Heart right ventricle (tissue), 16 donors: ENCODE data around the gene MS4A15. TPM values are rescaled to one million over a fixed set of nuclear protein-coding genes. Genes with fewer than 3 reads are reported as not detected.

Experiments
- ATAC-seq, 8 donors: fragments of 200-7000 bp; cut with Tn5 transposase; one replicate each; pipeline ENCODE4 v1.9.1; 2020; ENCODE audit warnings: mild to moderate bottlenecking in 8 of 8, moderate library complexity in 8 of 8, moderate number of reproducible peaks in 1 of 8
- DNase-seq, 2 donors: peaks; one replicate each; pipeline ENCODE4 v3.0.0-alpha.2; 2020
- H3K27ac ChIP-seq, 10 donors: fragments of 200-600 bp; sonication (generic) in 2 of 10; one replicate each; pipeline versions ENCODE4 v1.5.0 to v1.8.0; 2020 to 2022; ENCODE audit warnings: mild to moderate bottlenecking in 3 of 10
- H3K27me3 ChIP-seq, 7 donors: fragments of 200-600 bp; one replicate each; pipeline ENCODE4 v1.8.0; 2021 to 2022; ENCODE audit warnings: mild to moderate bottlenecking in 2 of 7
- H3K36me3 ChIP-seq, 9 donors: fragments of 200-600 bp; sonication (generic) in 1 of 9; one replicate each; pipeline versions ENCODE4 v1.5.0 to v1.8.0; 2020 to 2022; ENCODE audit warnings: mild to moderate bottlenecking in 2 of 9
- H3K4me1 ChIP-seq, 9 donors: fragments of 200-600 bp; sonication (generic) in 1 of 9; one replicate each; pipeline versions ENCODE4 v1.5.0 to v1.8.0; 2020 to 2022; ENCODE audit warnings: mild to moderate bottlenecking in 4 of 9
- H3K4me3 ChIP-seq, 10 donors: fragments of 200-600 bp; sonication (generic) in 2 of 10; one replicate each; pipeline versions ENCODE4 v1.5.0 to v1.8.0; 2020 to 2022; ENCODE audit warnings: mild to moderate bottlenecking in 7 of 10, moderate library complexity in 2 of 10
- H3K9me3 ChIP-seq, 11 donors: fragments of 200-600 bp in 10 of 11; sonication (generic) in 2 of 11; one replicate each; pipeline versions ENCODE4 v1.5.0 to v1.8.0; 2013 to 2022; ENCODE audit warnings: mild to moderate bottlenecking in 2 of 11, control low read depth in 1 of 11, moderate library complexity in 1 of 11
- CTCF ChIP-seq, 9 donors: fragments of 200-600 bp; sonication (generic) in 2 of 9; IDR thresholded peaks; one replicate each; pipeline versions ENCODE4 v1.5.0 to v1.8.0; 2021 to 2022; ENCODE audit warnings: antibody characterized with exemption in 9 of 9, mild to moderate bottlenecking in 5 of 9, moderate library complexity in 1 of 9
- WGBS, 2 donors: extraction: QIAGEN DNeasy Blood & Tissue Kit; methylation state at CpG; one replicate each; pipeline ENCODE4 v1.1.7; 2013; ENCODE audit warnings: inconsistent platforms in 1 of 2; 5-methylcytosine and 5-hydroxymethylcytosine counted together
- intact Hi-C, 10 donors: fragments of 100-400 bp; cut with DNase I; formaldehyde crosslinking; loops; one replicate each; pipeline versions ENCODE4 v1.11.1 to v1.14.2; 2022
- polyA plus RNA-seq, 2 donors: library from polyadenylated mRNA; stranded (reverse); fragments of 200-250 nt; gene quantifications; one replicate each; pipeline ENCODE4 v1.2.3, GENCODE V29; 2013
- total RNA-seq, 10 donors: library from RNA; stranded (reverse); fragmentation: NEBNext Ultra II Directional in 3 of 10; extraction: Animal tissue kit (Norgen Biotek cat#: 25700) in 3 of 10; gene quantifications; one replicate each; pipeline versions ENCODE4 v1.2.1 to v1.2.4, GENCODE V29; 2021 to 2023
- donor health status: Arrhythmogenic right ventricular cardiomyopathy.
- donor health status: ischemic (EF 13 %, LVEDD 7.1; RV severe dilation, severe dysfunction).
- donor health status: healthy with polysubstance abuse.
- donor health status: DM: no; HTN: yes; CAD: no.
- donor health status: DM: no; HTN: no; CAD: no.
- donor health status: ischemic (EF 25% LVEDD 6.9; RV normal size, moderate dysfunction).
- donor health status: ischemic (EF 25% LVEDD 5.7; RV mildly dilated, moderate dysfunction).
- donor health status: healthy.
- donor health status: DM: yes; HTN: yes; CAD: no.
- donor health status: Ischemic cardiomyopathy.
- donor health status: ischemic (EF 35%, LVEDD 5.7; RV mildly dilated, moderate dysfunction).
- donor health status: nonischemic (EF 11% LVEDD 7.7; RV severe dilation, severe dysfunction).
- donor health status: DM: yes; HTN: yes; CAD: no.
- donor health status: PGD.
- donor health status: ischemic (EF 29% LVEDD 5.4; RV normal size, mild dysfunction).
- donor health status: nonischemic (EF 23%, LVEDD 6.1; RV moderate dilation, normal function).

MS4A15 gene
- total and polyA plus RNA-seq, 12 donors: not detected

DNA sequence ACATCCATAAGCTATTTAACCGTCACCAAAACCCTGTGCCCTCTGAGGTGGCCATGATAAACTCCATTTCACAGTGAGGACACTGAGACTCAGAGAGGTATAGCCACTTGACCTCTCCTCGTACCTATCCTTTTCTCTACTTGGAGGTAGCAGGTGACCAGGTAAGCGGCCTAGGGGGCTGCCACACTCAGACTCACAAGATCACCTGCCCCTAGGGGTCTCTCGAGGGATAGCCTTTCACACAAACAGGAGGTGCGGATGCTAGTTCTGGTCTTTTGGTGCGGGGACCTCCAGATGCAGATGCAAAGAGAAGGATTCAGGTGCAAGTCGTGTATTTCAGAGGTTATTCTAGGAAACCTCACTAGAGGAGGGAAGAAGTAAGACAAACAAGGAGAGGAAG is 17.6 kb upstream of the MS4A15 start:
- peaks cover 0 to 15% (median 0%) of the 10 kb centered on the region in 11 donors for H3K9me3 ChIP-seq
- no peak overlapping the region for H3K4me3 ChIP-seq
- no peaks in the 10 kb centered on the region for H3K4me1 ChIP-seq
- H3K27ac ChIP-seq: no peak overlapping the region
- 62 to 69% methylated on average over 7 of the region's 7 CpGs for WGBS, 2 donors
- intact Hi-C loops: no loop called here
- no peak for TF ChIP-seq CTCF (IDR thresholded peaks at IDR 0.05)
- H3K36me3 ChIP-seq: no peaks in the 10 kb centered on the region
- no peak for DNase-seq
- ATAC-seq: no peak
- peaks cover 0 to 25% (median 9%) of the 10 kb centered on the region in 7 donors for H3K27me3 ChIP-seq

DNA sequence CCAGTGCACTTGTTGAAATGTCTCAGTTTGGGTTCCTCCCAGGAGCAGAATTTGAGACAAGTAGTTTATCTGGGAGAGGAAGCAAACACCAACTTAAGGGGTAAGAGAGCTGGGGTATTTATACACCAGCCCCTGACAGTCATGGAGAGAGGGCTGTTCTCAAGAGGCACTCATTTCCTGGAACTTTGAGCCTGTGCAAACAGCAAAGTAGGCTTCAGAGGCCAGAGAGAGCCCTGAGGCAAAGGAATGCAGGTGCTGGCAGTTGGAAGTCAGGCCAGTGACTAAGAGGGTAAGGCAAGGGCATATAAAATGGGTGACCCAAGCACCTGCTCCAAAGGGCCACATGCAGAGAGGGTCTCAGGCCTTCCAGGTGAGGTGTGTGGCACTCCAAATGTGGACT is 16.1 kb upstream of the MS4A15 start:
- Histone ChIP-seq H3K9me3 (peaks cover 0 to 26% (median 0%) of the 10 kb centered on the region in 11 donors), H3K36me3 (no peaks in the 10 kb centered on the region), H3K27me3 (peaks cover 0 to 25% (median 9%) of the 10 kb centered on the region in 7 donors), H3K4me1 (no peaks in the 10 kb centered on the region), H3K4me3 (no peak overlapping the region), H3K27ac (no peak overlapping the region)
- intact Hi-C loops: loop anchor here in 1 of 10 donors (10.0 kb wide), 1 partner anchor 56 kb away; no protein-coding TSS in a partner anchor
- ATAC-seq (no peak), DNase-seq (no peak)
- TF ChIP-seq CTCF (IDR thresholded peaks at IDR 0.05): no peak

DNA sequence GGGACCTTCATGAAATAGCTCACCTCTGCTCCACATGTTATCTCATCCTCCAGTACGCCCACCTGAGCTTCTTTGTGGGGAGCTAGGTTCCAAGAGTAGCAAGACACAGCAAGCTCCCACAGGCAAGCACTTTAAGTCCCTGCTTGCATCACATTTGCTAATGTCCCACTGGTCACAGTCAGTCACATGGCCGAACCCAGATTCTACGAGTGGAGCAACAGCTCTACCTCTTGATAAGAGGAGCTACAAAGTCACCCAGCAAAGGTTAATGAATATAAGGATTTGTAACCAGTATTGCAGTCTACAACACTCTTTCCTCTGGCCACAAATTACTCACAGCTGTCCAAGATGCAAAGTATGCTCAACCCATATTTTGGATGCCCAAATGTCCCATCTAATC is 15.2 kb upstream of the MS4A15 start:
- DNase-seq (no peak), ATAC-seq (no peak)
- no peak for TF ChIP-seq CTCF (IDR thresholded peaks at IDR 0.05)
- intact Hi-C loops: loop anchor here in 1 of 10 donors (10.0 kb wide), 1 partner anchor 57 kb away; no protein-coding TSS in a partner anchor
- H3K36me3 ChIP-seq: no peaks in the 10 kb centered on the region
- H3K27ac ChIP-seq: no peak overlapping the region
- peaks cover 0 to 26% (median 0%) of the 10 kb centered on the region in 11 donors for H3K9me3 ChIP-seq
- H3K4me1 ChIP-seq: no peaks in the 10 kb centered on the region
- WGBS, 2 donors: 72 to 78% methylated on average over 3 of the region's 3 CpGs
- H3K4me3 ChIP-seq: no peak overlapping the region
- H3K27me3 ChIP-seq: peaks cover 0 to 23% (median 6%) of the 10 kb centered on the region in 7 donors

GRCh38 chr11:60743058-60743457 is 13.6 kb upstream of the MS4A15 start:
- 79 to 91% methylated on average over 1 of the region's 1 CpG for WGBS, 2 donors
- no peak for TF ChIP-seq CTCF (IDR thresholded peaks at IDR 0.05)
- Histone ChIP-seq H3K4me1 (no peaks in the 10 kb centered on the region), H3K4me3 (no peak overlapping the region), H3K27ac (no peak overlapping the region), H3K9me3 (peaks cover 0 to 26% (median 0%) of the 10 kb centered on the region in 11 donors), H3K27me3 (peaks cover 0 to 11% (median 6%) of the 10 kb centered on the region in 7 donors), H3K36me3 (no peaks in the 10 kb centered on the region)
- DNase-seq: no peak
- no peak for ATAC-seq
- intact Hi-C loops: loop anchor here in 1 of 10 donors (10.0 kb wide), 1 partner anchor 58 kb away; no protein-coding TSS in a partner anchor
